ENCODE data around the gene UQCR10.
A peak's percentile ranks its signal among the peaks of the same experiment; 100 is the strongest.

UQCR10 gene

GRCh38 chr22:29767171-29768051 is at the start of gene UQCR10:
Gene UQCR10 (plus strand): TSS chr22:29767369. CDS start chr22:29767399, 30 bp downstream.
- DNase-seq, result peak; percentile 94

GRCh38 chr22:29717789-29718188 is 49.4 kb upstream of the UQCR10 start:
- no peak for DNase-seq

- no peak for DNase-seq
Measured at GRCh38 chr22:29718949-29719898, 47.9 kb upstream of the UQCR10 start.

- no peak for DNase-seq
Measured at GRCh38 chr22:29719899-29720645, 47.1 kb upstream of the UQCR10 start, which contains the start of gene CABP7. Gene CABP7 (plus strand): TSS chr22:29720003. CDS start chr22:29720425, 422 bp downstream.

- no peak for DNase-seq
Measured at GRCh38 chr22:29720811-29721323, 46.3 kb upstream of the UQCR10 start.

GRCh38 chr22:29722151-29722550 is 45.0 kb upstream of the UQCR10 start:
- no peak for DNase-seq

GRCh38 chr22:29722587-29722986 is 44.6 kb upstream of the UQCR10 start:
- no peak for DNase-seq

GRCh38 chr22:29723766-29724165 is 43.4 kb upstream of the UQCR10 start:
- DNase-seq, result no peak

- no peak for DNase-seq
Measured at GRCh38 chr22:29724843-29725242, 42.3 kb upstream of the UQCR10 start.

- DNase-seq, result no peak
Measured at GRCh38 chr22:29726106-29726505, 41.1 kb upstream of the UQCR10 start.

GRCh38 chr22:29726512-29727130 is 40.5 kb upstream of the UQCR10 start:
- no peak for DNase-seq

GRCh38 chr22:29727131-29727523 is 40.0 kb upstream of the UQCR10 start:
- no peak for DNase-seq

- no peak for DNase-seq
Measured at GRCh38 chr22:29729161-29729560, 38.0 kb upstream of the UQCR10 start.

GRCh38 chr22:29731058-29731850 is 35.9 kb upstream of the UQCR10 start:
- no peak for DNase-seq

GRCh38 chr22:29732883-29733282 is 34.3 kb upstream of the UQCR10 start:
- DNase-seq, result no peak

- no peak for DNase-seq
Measured at GRCh38 chr22:29733362-29734201, 33.6 kb upstream of the UQCR10 start.

GRCh38 chr22:29734406-29734805 is 32.8 kb upstream of the UQCR10 start:
- no peak for DNase-seq

- DNase-seq, result no peak
Measured at GRCh38 chr22:29734838-29735237, 32.3 kb upstream of the UQCR10 start.

GRCh38 chr22:29735416-29735815 is 31.8 kb upstream of the UQCR10 start:
- no peak for DNase-seq

Measured in activated naive CD4-positive, alpha-beta T cell treated with Interleukin-2 at 50 U/mL for 16 hours (primary cell).